Right cardiac atrium (tissue), 5 donors: ENCODE data around the gene TCERG1L. TPM values are rescaled to one million over a fixed set of nuclear protein-coding genes. Genes with fewer than 3 reads are reported as not detected.

Experiments
- ATAC-seq, 2 donors: fragments of 200-7000 bp; cut with Tn5 transposase; one replicate each; pipeline versions ENCODE4 v1.8.0 to v1.9.1; 2020; ENCODE audit warnings: moderate library complexity in 2 of 2, mild to moderate bottlenecking in 1 of 2
- DNase-seq, 3 donors: peaks; one replicate each; pipeline ENCODE4 v3.0.0-alpha.2; 2020
- H3K27ac ChIP-seq: one replicate; pipeline ENCODE4 v1.5.1; 2013; ENCODE audit warnings: mild to moderate bottlenecking, low read length, control low read depth, moderate library complexity
- H3K27me3 ChIP-seq: one replicate; pipeline ENCODE4 v1.6.1; 2013; ENCODE audit not compliant: control insufficient read depth, insufficient read depth
- H3K4me1 ChIP-seq: one replicate; pipeline ENCODE4 v1.6.1; 2013; ENCODE audit warnings: low read length; ENCODE audit not compliant: control insufficient read depth, insufficient read depth
- H3K4me3 ChIP-seq: one replicate; pipeline ENCODE4 v1.5.1; 2013; ENCODE audit warnings: low read length, control low read depth
- H3K9me3 ChIP-seq: one replicate; pipeline ENCODE4 v1.6.1; 2013; ENCODE audit warnings: low read length; ENCODE audit not compliant: control insufficient read depth
- WGBS: extraction: QIAGEN DNeasy Blood & Tissue Kit; methylation state at CpG from one replicate; pipeline ENCODE4 v1.1.7; 2013; 5-methylcytosine and 5-hydroxymethylcytosine counted together
- intact Hi-C, 4 donors: fragments of 100-400 bp; cut with DNase I; formaldehyde crosslinking; loops; one replicate each; pipeline versions ENCODE4 v1.11.0 to v1.14.0; 2022 to 2023
- polyA plus RNA-seq: library from polyadenylated mRNA; stranded (reverse); fragments of 200-250 nt; gene quantifications from one replicate; pipeline ENCODE4 v1.2.3, GENCODE V29; 2013
- total RNA-seq, 4 donors: library from RNA; stranded (reverse); fragmentation: NEBNext Ultra II Directional; extraction: Animal tissue kit (Norgen Biotek cat#: 25700); gene quantifications; one replicate each; pipeline ENCODE4 v1.2.1, GENCODE V29; 2021
- donor health status: healthy with polysubstance abuse.
- donor health status: DM: no; HTN: yes; CAD: no.
- donor health status: DM: no; HTN: no; CAD: no.
- donor health status: DM: no; HTN: yes; CAD: no; lungs with severe emphysema.
- donor health status: DM: yes; HTN: yes; CAD: no.

The TCERG1L gene
- total and polyA plus RNA-seq, 5 donors = not detected

- intact Hi-C loops = no loop called here
- Histone ChIP-seq H3K4me3 (no peak overlapping the region), H3K9me3 (no peaks in the 10 kb centered on the region), H3K4me1 (no peaks in the 10 kb centered on the region), H3K27ac (no peak overlapping the region), H3K27me3 (no peaks in the 10 kb centered on the region)
- no peak for ATAC-seq
- peak in 1 of 3 donors; percentile 16 for DNase-seq
- WGBS = 88% methylated on average over 22 of the region's 22 CpGs
These were observed 107.8 kb downstream of the TCERG1L start for GRCh38 chr10:131203456-131204357.

GRCh38 chr10:131202990-131203389, 108.5 kb downstream of the TCERG1L start:
- WGBS = 79% methylated on average over 11 of the region's 11 CpGs
- intact Hi-C loops = no loop called here
- Histone ChIP-seq H3K4me3 (no peak overlapping the region), H3K4me1 (no peaks in the 10 kb centered on the region), H3K9me3 (no peaks in the 10 kb centered on the region), H3K27ac (no peak overlapping the region), H3K27me3 (no peaks in the 10 kb centered on the region)
- ATAC-seq (no peak), DNase-seq (no peak)

- Histone ChIP-seq H3K27me3 (no peaks in the 10 kb centered on the region), H3K9me3 (no peaks in the 10 kb centered on the region), H3K4me1 (no peaks in the 10 kb centered on the region), H3K27ac (no peak overlapping the region), H3K4me3 (no peak overlapping the region)
- ATAC-seq (no peak), DNase-seq (no peak)
- WGBS = 93% methylated on average over 33 of the region's 33 CpGs
- intact Hi-C loops = no loop called here
These were observed 109.6 kb downstream of the TCERG1L start for GRCh38 chr10:131201741-131202515.

GRCh38 chr10:131200856-131201470, 110.6 kb downstream of the TCERG1L start:
- ATAC-seq (no peak), DNase-seq (peak in 1 of 3 donors; percentile 21)
- WGBS = 79% methylated on average over 21 of the region's 21 CpGs
- Histone ChIP-seq H3K4me3 (no peak overlapping the region), H3K27me3 (no peaks in the 10 kb centered on the region), H3K27ac (no peak overlapping the region), H3K4me1 (no peaks in the 10 kb centered on the region), H3K9me3 (no peaks in the 10 kb centered on the region)
- intact Hi-C loops = no loop called here

GRCh38 chr10:131199646-131200045, 111.9 kb downstream of the TCERG1L start:
- DNase-seq (no peak), ATAC-seq (no peak)
- 41% methylated on average over 6 of the region's 6 CpGs for WGBS
- no peaks in the 10 kb centered on the region for H3K27me3 ChIP-seq
- H3K9me3 ChIP-seq = no peaks in the 10 kb centered on the region
- no peak overlapping the region for H3K27ac ChIP-seq
- intact Hi-C loops = no loop called here
- no peak overlapping the region for H3K4me3 ChIP-seq
- no peaks in the 10 kb centered on the region for H3K4me1 ChIP-seq

- Histone ChIP-seq H3K9me3 (no peaks in the 10 kb centered on the region), H3K4me3 (no peak overlapping the region), H3K27ac (no peak overlapping the region), H3K27me3 (no peaks in the 10 kb centered on the region), H3K4me1 (no peaks in the 10 kb centered on the region)
- intact Hi-C loops = no loop called here
- peak in 1 of 3 donors; percentile 11 for DNase-seq
- no peak for ATAC-seq
- WGBS = 75% methylated on average over 7 of the region's 7 CpGs
These were observed 112.7 kb downstream of the TCERG1L start for GRCh38 chr10:131198843-131199242.

GRCh38 chr10:131198401-131198800, 113.1 kb downstream of the TCERG1L start:
- ATAC-seq = no peak
- DNase-seq = peak in 1 of 3 donors; percentile 10
- Histone ChIP-seq H3K27ac (no peak overlapping the region), H3K9me3 (no peaks in the 10 kb centered on the region), H3K27me3 (no peaks in the 10 kb centered on the region), H3K4me3 (no peak overlapping the region), H3K4me1 (no peaks in the 10 kb centered on the region)
- WGBS = 82% methylated on average over 10 of the region's 10 CpGs
- intact Hi-C loops = no loop called here

- Histone ChIP-seq H3K27me3 (no peaks in the 10 kb centered on the region), H3K27ac (no peak overlapping the region), H3K9me3 (no peaks in the 10 kb centered on the region), H3K4me1 (no peaks in the 10 kb centered on the region), H3K4me3 (no peak overlapping the region)
- peak in 1 of 3 donors; percentile 15 for DNase-seq
- 85% methylated on average over 18 of the region's 18 CpGs for WGBS
- intact Hi-C loops = no loop called here
- no peak for ATAC-seq
These were observed 115.2 kb downstream of the TCERG1L start for GRCh38 chr10:131196176-131196885.

- 81% methylated on average over 19 of the region's 19 CpGs for WGBS
These were observed 115.9 kb downstream of the TCERG1L start for GRCh38 chr10:131195558-131196159.

GRCh38 chr10:131195116-131195515, 116.4 kb downstream of the TCERG1L start:
- Histone ChIP-seq H3K4me3 (no peak overlapping the region), H3K27ac (no peak overlapping the region), H3K27me3 (no peaks in the 10 kb centered on the region), H3K4me1 (no peaks in the 10 kb centered on the region), H3K9me3 (no peaks in the 10 kb centered on the region)
- intact Hi-C loops = no loop called here
- 82% methylated on average over 9 of the region's 9 CpGs for WGBS
- DNase-seq (no peak), ATAC-seq (no peak)

More at GRCh38 chr10:131195558-131196159, 115.9 kb downstream of the TCERG1L start:
- no peak overlapping the region for H3K4me3 ChIP-seq
- DNase-seq = peak in 1 of 3 donors; percentile 23
- no peak for ATAC-seq
- H3K27me3 ChIP-seq = no peaks in the 10 kb centered on the region
- no peaks in the 10 kb centered on the region for H3K9me3 ChIP-seq
- no peaks in the 10 kb centered on the region for H3K4me1 ChIP-seq
- H3K27ac ChIP-seq = no peak overlapping the region
- intact Hi-C loops = no loop called here
